GM23338 (cell line): ENCODE results near the gene KRTAP10-1. TPM values are rescaled to one million over a fixed set of nuclear protein-coding genes. Genes with fewer than 3 reads are reported as not detected.

Experiments used
- ATAC-seq: fragments of 200-7000 bp; cut with Tn5 transposase; 3 replicates; pipeline ENCODE4 v1.9.1; 2020
- DNase-seq: peaks from one replicate; pipeline ENCODE4 v3.0.0-alpha.2; 2015; ENCODE audit warnings: low spot score
- H2AFZ ChIP-seq: fragments of 200-600 bp; sonication (generic); 2 replicates; pipeline ENCODE4 v1.8.0; 2016; ENCODE audit warnings: antibody characterized with exemption, mild to moderate bottlenecking, moderate library complexity
- H3F3A ChIP-seq: fragments of 200-600 bp; sonication (generic); replicated peaks from 2 replicates; pipeline ENCODE4 v1.8.0; 2017; ENCODE audit warnings: antibody characterized with exemption, mixed run types, low read depth
- H3K27ac ChIP-seq: fragments of 200-600 bp; sonication (generic); 2 replicates; pipeline ENCODE4 v1.6.1; 2016; ENCODE audit warnings: low read depth
- H3K27me3 ChIP-seq: fragments of 200-600 bp; sonication (generic); 2 replicates; pipeline ENCODE4 v1.8.0; 2016; ENCODE audit warnings: mild to moderate bottlenecking, mixed run types, moderate library complexity; ENCODE audit not compliant: insufficient read depth
- H3K36me3 ChIP-seq: fragments of 200-600 bp; sonication (generic); 2 replicates; pipeline ENCODE4 v1.8.0; 2016; ENCODE audit warnings: mild to moderate bottlenecking; ENCODE audit not compliant: insufficient read depth
- H3K4me1 ChIP-seq: fragments of 200-600 bp; sonication (generic); 2 replicates; pipeline ENCODE4 v1.8.0; 2016; ENCODE audit warnings: mild to moderate bottlenecking, moderate library complexity; ENCODE audit not compliant: insufficient read depth
- H3K4me2 ChIP-seq: fragments of 200-600 bp; sonication (generic); 2 replicates; pipeline ENCODE4 v1.7.1; 2017; ENCODE audit warnings: mixed run types
- H3K4me3 ChIP-seq: fragments of 200-600 bp; sonication (generic); 2 replicates; pipeline ENCODE4 v1.6.1; 2016; ENCODE audit warnings: mixed run types
- H3K79me2 ChIP-seq: fragments of 200-600 bp; sonication (generic); replicated peaks from 2 replicates; pipeline ENCODE4 v1.8.0; 2017; ENCODE audit warnings: mild to moderate bottlenecking; ENCODE audit not compliant: insufficient read depth
- H3K9me2 ChIP-seq: fragments of 200-600 bp; sonication (generic); 2 replicates; pipeline ENCODE4 v1.8.0; 2017; ENCODE audit not compliant: insufficient read depth
- H4K20me1 ChIP-seq: fragments of 200-600 bp; sonication (generic); replicated peaks from 2 replicates; pipeline ENCODE4 v1.8.0; 2017; ENCODE audit warnings: mild to moderate bottlenecking; ENCODE audit not compliant: insufficient read depth
- H3K27ac Mint-ChIP-seq: 2 replicates; pipeline ENCODE4 v1.8.0; 2020; ENCODE audit warnings: inconsistent platforms, mild to moderate bottlenecking, moderate library complexity, mixed read lengths
- H3K27me3 Mint-ChIP-seq: 3 replicates; pipeline ENCODE4 v1.8.0; 2022; ENCODE audit warnings: low read depth, mild to moderate bottlenecking, moderate library complexity, mixed read lengths, inconsistent platforms; ENCODE audit not compliant: insufficient read depth, poor library complexity
- H3K36me3 Mint-ChIP-seq: 3 replicates; pipeline ENCODE4 v1.8.0; 2021; ENCODE audit warnings: low read depth, mild to moderate bottlenecking, inconsistent platforms, moderate library complexity, mixed read lengths
- H3K4me1 Mint-ChIP-seq: 3 replicates; pipeline ENCODE4 v1.8.0; 2020; ENCODE audit warnings: mild to moderate bottlenecking, inconsistent platforms, mixed read lengths
- H3K4me3 Mint-ChIP-seq: 3 replicates; pipeline ENCODE4 v1.8.0; 2021; ENCODE audit warnings: moderate library complexity, mild to moderate bottlenecking, inconsistent platforms, mixed read lengths
- H3K9me3 Mint-ChIP-seq: 3 replicates; pipeline ENCODE4 v1.8.0; 2020; ENCODE audit warnings: moderate library complexity, mild to moderate bottlenecking, inconsistent platforms, mixed read lengths
- CREB1 ChIP-seq: fragments of 250-450 bp; sonication (Bioruptor Pico); IDR thresholded peaks from 2 replicates; pipeline ENCODE4 v1.5.0; 2020; ENCODE audit warnings: low read depth, mild to moderate bottlenecking, moderate library complexity
- EZH2phosphoT487 ChIP-seq: fragments of 200-600 bp; sonication (generic); IDR thresholded peaks from one replicate; pipeline ENCODE4 v1.8.1; 2018; ENCODE audit warnings: antibody characterized with exemption; ENCODE audit not compliant: unreplicated experiment
- JUNB ChIP-seq: IDR thresholded peaks from one replicate; pipeline ENCODE4 v1.6.1; 2016; ENCODE audit warnings: antibody characterized with exemption; ENCODE audit not compliant: unreplicated experiment
- NANOG ChIP-seq: IDR thresholded peaks from 2 replicates; pipeline ENCODE4 v1.6.1; 2016; ENCODE audit warnings: antibody characterized with exemption, borderline replicate concordance
- ZNF331 ChIP-seq: fragments of 250-450 bp; sonication (Bioruptor Pico); IDR thresholded peaks from 2 replicates; pipeline ENCODE4 v1.5.0; 2020; ENCODE audit warnings: low read depth, mild to moderate bottlenecking, moderate library complexity
- polyA plus RNA-seq: library from polyadenylated mRNA; unstranded; fragments of >200 nt; fragmentation: Nextera tagmentation; extraction: Ambion mirVana; gene quantifications from 2 replicates; pipeline ENCODE4 v1.2.1, GENCODE V29; 2016
- total RNA-seq: library from RNA; depleted of rRNA; stranded (reverse); fragments of >200 nt; shearing (Covaris generic); gene quantifications from 2 replicates; pipeline ENCODE4 v1.2.3, GENCODE V29; 2014
- TF ChIP-seq, protein P1 (sequence below): IDR thresholded peaks from one replicate; pipeline ENCODE4 v1.6.1; 2018; ENCODE audit warnings: antibody characterized with exemption; ENCODE audit not compliant: unreplicated experiment
- TF ChIP-seq, protein P2 (sequence below), 2 experiments: fragments of 200-600 bp in 1 of 2; sonication (generic) in 1 of 2; conservative IDR thresholded peaks; 2 replicates each; pipeline versions ENCODE4 v1.5.1 to v1.6.1; 2016 to 2017; ENCODE audit warnings: antibody characterized with exemption in 2 of 2, low read depth in 2 of 2, mild to moderate bottlenecking in 2 of 2, moderate library complexity in 1 of 2
- TF ChIP-seq, protein P3 (sequence below): IDR thresholded peaks from 2 replicates; pipeline ENCODE4 v1.6.1; 2016; ENCODE audit warnings: antibody characterized with exemption

The KRTAP10-1 gene
- total and polyA plus RNA-seq, 2 experiments from 2014 or later = not detected

DNA sequence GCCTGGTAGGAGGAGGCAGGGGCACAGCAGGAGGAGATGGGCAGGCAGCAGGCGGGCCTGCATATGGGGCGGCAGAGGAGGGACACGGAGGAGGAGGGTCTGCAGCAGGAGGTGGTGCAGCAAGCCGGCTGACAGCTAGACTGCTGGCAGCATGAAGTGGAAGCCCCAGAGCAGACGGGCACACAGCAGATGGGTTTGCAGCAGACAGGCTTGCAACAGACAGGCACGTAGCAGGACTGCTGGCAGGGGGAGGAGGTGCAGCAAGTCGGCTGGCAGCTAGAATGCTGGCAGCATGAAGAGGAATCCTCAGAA, 39.8 kb upstream of the KRTAP10-1 start (continued):
- TF ChIP-seq, protein P1, sequence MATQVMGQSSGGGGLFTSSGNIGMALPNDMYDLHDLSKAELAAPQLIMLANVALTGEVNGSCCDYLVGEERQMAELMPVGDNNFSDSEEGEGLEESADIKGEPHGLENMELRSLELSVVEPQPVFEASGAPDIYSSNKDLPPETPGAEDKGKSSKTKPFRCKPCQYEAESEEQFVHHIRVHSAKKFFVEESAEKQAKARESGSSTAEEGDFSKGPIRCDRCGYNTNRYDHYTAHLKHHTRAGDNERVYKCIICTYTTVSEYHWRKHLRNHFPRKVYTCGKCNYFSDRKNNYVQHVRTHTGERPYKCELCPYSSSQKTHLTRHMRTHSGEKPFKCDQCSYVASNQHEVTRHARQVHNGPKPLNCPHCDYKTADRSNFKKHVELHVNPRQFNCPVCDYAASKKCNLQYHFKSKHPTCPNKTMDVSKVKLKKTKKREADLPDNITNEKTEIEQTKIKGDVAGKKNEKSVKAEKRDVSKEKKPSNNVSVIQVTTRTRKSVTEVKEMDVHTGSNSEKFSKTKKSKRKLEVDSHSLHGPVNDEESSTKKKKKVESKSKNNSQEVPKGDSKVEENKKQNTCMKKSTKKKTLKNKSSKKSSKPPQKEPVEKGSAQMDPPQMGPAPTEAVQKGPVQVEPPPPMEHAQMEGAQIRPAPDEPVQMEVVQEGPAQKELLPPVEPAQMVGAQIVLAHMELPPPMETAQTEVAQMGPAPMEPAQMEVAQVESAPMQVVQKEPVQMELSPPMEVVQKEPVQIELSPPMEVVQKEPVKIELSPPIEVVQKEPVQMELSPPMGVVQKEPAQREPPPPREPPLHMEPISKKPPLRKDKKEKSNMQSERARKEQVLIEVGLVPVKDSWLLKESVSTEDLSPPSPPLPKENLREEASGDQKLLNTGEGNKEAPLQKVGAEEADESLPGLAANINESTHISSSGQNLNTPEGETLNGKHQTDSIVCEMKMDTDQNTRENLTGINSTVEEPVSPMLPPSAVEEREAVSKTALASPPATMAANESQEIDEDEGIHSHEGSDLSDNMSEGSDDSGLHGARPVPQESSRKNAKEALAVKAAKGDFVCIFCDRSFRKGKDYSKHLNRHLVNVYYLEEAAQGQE = no peak

DNA sequence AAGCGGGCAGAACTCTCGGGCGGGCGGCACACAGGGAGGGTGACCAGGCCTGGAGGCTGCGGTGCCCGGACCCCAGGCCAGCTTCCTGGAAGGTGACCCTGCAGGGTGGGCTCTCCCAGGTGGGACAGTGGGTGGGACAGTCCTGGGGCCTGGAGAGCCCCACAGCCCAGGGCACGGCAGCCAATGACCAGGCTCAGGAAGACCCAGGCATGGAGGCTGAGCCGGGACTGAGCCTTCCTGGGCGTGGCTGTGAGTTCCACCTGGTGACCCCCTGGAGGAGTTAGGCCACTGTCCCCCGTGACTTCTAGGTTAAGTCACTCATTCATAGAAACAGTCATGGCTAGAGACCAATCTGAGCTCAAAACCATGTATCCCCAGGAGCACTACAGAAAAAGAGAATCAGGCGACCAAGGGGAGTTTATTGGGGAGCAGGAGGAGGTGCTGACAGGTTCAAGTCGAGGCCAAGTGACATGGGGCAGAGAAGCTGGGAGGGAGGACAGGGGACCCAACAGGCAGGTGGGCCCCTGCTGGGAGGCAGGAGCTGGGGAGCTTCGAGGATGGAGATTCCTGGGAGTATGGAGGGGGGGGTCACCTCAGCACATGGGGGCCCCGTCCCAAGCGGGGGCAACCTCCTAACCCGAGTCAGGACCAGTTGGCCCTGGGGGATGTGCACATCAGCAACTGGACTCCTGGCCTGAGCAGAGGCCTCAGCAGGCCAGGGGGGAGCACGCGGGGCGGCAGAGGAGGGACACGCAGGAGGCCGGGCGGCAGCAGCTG, 39.2 kb upstream of the KRTAP10-1 start:
- DNase-seq = no peak
- peaks cover 30% of the 10 kb centered on the region for H3K9me3 Mint-ChIP-seq
- no peak overlapping the region for H3K27ac Mint-ChIP-seq
- Histone ChIP-seq H3K27ac (no peak overlapping the region), H3K4me2 (no peak overlapping the region), H3K4me3 (no peak overlapping the region), H3K4me1 (no peaks in the 10 kb centered on the region), H3K79me2 (no peaks in the 10 kb centered on the region), H3K36me3 (no peaks in the 10 kb centered on the region), H3K27me3 (no peaks in the 10 kb centered on the region), H2AFZ (no peak overlapping the region), H4K20me1 (no peaks in the 10 kb centered on the region), H3K9me2 (no peaks in the 10 kb centered on the region), H3F3A (no peaks in the 10 kb centered on the region)
- H3K36me3 Mint-ChIP-seq = peaks cover 3% of the 10 kb centered on the region; the same call in 2 of the 3 replicates
- H3K27me3 Mint-ChIP-seq = peaks cover 11% of the 10 kb centered on the region
- TF ChIP-seq, protein P2, sequence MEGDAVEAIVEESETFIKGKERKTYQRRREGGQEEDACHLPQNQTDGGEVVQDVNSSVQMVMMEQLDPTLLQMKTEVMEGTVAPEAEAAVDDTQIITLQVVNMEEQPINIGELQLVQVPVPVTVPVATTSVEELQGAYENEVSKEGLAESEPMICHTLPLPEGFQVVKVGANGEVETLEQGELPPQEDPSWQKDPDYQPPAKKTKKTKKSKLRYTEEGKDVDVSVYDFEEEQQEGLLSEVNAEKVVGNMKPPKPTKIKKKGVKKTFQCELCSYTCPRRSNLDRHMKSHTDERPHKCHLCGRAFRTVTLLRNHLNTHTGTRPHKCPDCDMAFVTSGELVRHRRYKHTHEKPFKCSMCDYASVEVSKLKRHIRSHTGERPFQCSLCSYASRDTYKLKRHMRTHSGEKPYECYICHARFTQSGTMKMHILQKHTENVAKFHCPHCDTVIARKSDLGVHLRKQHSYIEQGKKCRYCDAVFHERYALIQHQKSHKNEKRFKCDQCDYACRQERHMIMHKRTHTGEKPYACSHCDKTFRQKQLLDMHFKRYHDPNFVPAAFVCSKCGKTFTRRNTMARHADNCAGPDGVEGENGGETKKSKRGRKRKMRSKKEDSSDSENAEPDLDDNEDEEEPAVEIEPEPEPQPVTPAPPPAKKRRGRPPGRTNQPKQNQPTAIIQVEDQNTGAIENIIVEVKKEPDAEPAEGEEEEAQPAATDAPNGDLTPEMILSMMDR (conservative IDR thresholded peaks at IDR 0.05; ENCODE audit: low read depth in 2 of 2) = no peak
- TF ChIP-seq NANOG (no peak), JUNB (no peak), EZH2phosphoT487 (no peak), CREB1 (CRISPR knock-in tag) (no peak), ZNF331 (CRISPR knock-in tag) (no peak)
- TF ChIP-seq, protein P3, sequence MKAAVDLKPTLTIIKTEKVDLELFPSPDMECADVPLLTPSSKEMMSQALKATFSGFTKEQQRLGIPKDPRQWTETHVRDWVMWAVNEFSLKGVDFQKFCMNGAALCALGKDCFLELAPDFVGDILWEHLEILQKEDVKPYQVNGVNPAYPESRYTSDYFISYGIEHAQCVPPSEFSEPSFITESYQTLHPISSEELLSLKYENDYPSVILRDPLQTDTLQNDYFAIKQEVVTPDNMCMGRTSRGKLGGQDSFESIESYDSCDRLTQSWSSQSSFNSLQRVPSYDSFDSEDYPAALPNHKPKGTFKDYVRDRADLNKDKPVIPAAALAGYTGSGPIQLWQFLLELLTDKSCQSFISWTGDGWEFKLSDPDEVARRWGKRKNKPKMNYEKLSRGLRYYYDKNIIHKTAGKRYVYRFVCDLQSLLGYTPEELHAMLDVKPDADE = no peak
- peaks cover 9% of the 10 kb centered on the region for H3K4me1 Mint-ChIP-seq
- ATAC-seq = no peak
- no peak overlapping the region for H3K4me3 Mint-ChIP-seq
